HEK293T (cell line): ENCODE results near the gene KCNE2.

ENCODE experiments used
- ARNT ChIP-seq: fragments of 450-650 bp; IDR thresholded peaks from 2 replicates; pipeline ENCODE4 v1.6.1; 2017; ENCODE audit warnings: mild to moderate bottlenecking
- BHLHE40 ChIP-seq: fragments of 450-650 bp; IDR thresholded peaks from 2 replicates; pipeline ENCODE4 v1.6.1; 2016; ENCODE audit warnings: mild to moderate bottlenecking, moderate library complexity, borderline replicate concordance
- FOXK2 ChIP-seq: fragments of 450-650 bp; IDR thresholded peaks from 2 replicates; pipeline ENCODE4 v1.6.1; 2016; ENCODE audit warnings: mild to moderate bottlenecking
- FOXM1 ChIP-seq: fragments of 450-650 bp; IDR thresholded peaks from 2 replicates; pipeline ENCODE4 v1.6.1; 2017; ENCODE audit warnings: mild to moderate bottlenecking, borderline replicate concordance
- HDGF ChIP-seq: fragments of 450-650 bp; IDR thresholded peaks from 2 replicates; pipeline ENCODE4 v1.6.1; 2017; ENCODE audit warnings: antibody characterized with exemption, borderline replicate concordance
- TF ChIP-seq, protein P1 (sequence below): fragments of 450-650 bp; IDR thresholded peaks from 2 replicates; pipeline ENCODE4 v1.6.1; 2016

DNA sequence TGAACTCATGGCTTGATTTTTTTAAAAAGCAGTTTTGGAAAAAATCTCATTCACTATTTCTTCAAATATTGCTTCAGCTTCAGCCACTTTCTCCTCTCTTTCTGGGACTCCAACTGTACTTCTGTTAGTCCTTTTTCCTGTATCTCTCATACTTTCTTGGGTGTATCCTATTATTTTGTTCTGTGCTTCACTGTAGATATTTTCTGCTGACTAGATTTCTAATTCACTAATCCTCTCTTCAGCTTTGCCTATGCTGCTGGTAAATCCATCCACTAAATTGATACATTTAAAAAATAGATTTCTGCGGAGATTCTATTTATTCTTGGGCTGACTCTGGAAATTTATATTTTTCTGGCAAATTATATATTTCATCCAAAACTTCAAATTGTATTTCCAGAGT is 4.9 kb upstream of the KCNE2 start:
- TF ChIP-seq ARNT (no peak), FOXK2 (no peak), BHLHE40 (no peak), FOXM1 (no peak), HDGF (no peak)
- TF ChIP-seq, protein P1, sequence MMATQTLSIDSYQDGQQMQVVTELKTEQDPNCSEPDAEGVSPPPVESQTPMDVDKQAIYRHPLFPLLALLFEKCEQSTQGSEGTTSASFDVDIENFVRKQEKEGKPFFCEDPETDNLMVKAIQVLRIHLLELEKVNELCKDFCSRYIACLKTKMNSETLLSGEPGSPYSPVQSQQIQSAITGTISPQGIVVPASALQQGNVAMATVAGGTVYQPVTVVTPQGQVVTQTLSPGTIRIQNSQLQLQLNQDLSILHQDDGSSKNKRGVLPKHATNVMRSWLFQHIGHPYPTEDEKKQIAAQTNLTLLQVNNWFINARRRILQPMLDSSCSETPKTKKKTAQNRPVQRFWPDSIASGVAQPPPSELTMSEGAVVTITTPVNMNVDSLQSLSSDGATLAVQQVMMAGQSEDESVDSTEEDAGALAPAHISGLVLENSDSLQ = no peak
